Caco-2 (cell line): Measurements from ENCODE around the gene BCR. TPM values are rescaled to one million over a fixed set of nuclear protein-coding genes. Genes with fewer than 3 reads are reported as not detected.

Experiments
- BruUV-seq: library from RNA; stranded (reverse); fragments of 400-500 nt; replicated peaks from 2 replicates; lab custom pipeline; 2021; lab: Mats Ljungman, UMichigan
- CTCF ChIA-PET: fragments of 300-600 bp; sonication (Branson Sonifier 250); formaldehyde crosslinking; loops from one replicate; lab custom pipeline; 2022; ENCODE audit warnings: antibody characterized with exemption; lab: Charles Lee
- POLR2A ChIA-PET: fragments of 300-600 bp; sonication (Branson Sonifier 250); formaldehyde crosslinking; loops from one replicate; lab custom pipeline; 2022; ENCODE audit warnings: antibody characterized with exemption; lab: Charles Lee
- DNase-seq, 2 experiments: peaks; one replicate each; pipeline versions ENCODE4 v3.0.0 to v3.0.0-alpha.2; 2020 to 2022
- H3K27me3 ChIP-seq: replicated peaks from 2 replicates; pipeline ENCODE4 v1.6.0; 2011; ENCODE audit warnings: low read length; ENCODE audit not compliant: control insufficient read depth, insufficient read depth
- H3K36me3 ChIP-seq: 2 replicates; pipeline ENCODE4 v1.5.1; 2011; ENCODE audit warnings: low read length; ENCODE audit not compliant: control insufficient read depth, insufficient read depth
- H3K4me1 ChIP-seq: fragments of 250-450 bp; sonication (Bioruptor Pico); 2 replicates; pipeline ENCODE4 v1.5.1; 2020; ENCODE audit warnings: mild to moderate bottlenecking
- H3K4me3 ChIP-seq: 2 replicates; pipeline ENCODE4 v1.5.1; 2011; ENCODE audit warnings: low read depth, mild to moderate bottlenecking, control low read depth, low read length
- H3K9me3 ChIP-seq: fragments of 250-450 bp; sonication (Bioruptor Pico); 2 replicates; pipeline ENCODE4 v1.5.1; 2020; ENCODE audit warnings: mild to moderate bottlenecking, moderate library complexity
- H3K27ac Mint-ChIP-seq: one replicate; pipeline ENCODE4 v1.8.0; 2022; ENCODE audit warnings: mixed read lengths; ENCODE audit not compliant: unreplicated experiment
- H3K27me3 Mint-ChIP-seq: one replicate; pipeline ENCODE4 v1.8.0; 2022; ENCODE audit warnings: mixed read lengths; ENCODE audit not compliant: insufficient read depth, unreplicated experiment
- H3K36me3 Mint-ChIP-seq: one replicate; pipeline ENCODE4 v1.8.0; 2022; ENCODE audit warnings: mild to moderate bottlenecking, mixed read lengths; ENCODE audit not compliant: insufficient read depth, unreplicated experiment
- H3K4me1 Mint-ChIP-seq: one replicate; pipeline ENCODE4 v1.8.0; 2022; ENCODE audit warnings: low read depth, mixed read lengths; ENCODE audit not compliant: unreplicated experiment
- H3K4me3 Mint-ChIP-seq: one replicate; pipeline ENCODE4 v1.8.0; 2022; ENCODE audit warnings: mild to moderate bottlenecking, moderate library complexity, mixed read lengths; ENCODE audit not compliant: unreplicated experiment
- H3K9me3 Mint-ChIP-seq: one replicate; pipeline ENCODE4 v1.8.0; 2022; ENCODE audit warnings: mixed read lengths; ENCODE audit not compliant: unreplicated experiment
- CTCF ChIP-seq, 2 experiments: fragments of 200-600 bp in 1 of 2; IDR thresholded peaks; 1 replicate in 1 of 2; 2 replicates in 1 of 2; pipeline versions ENCODE4 v1.5.1 to v1.8.0; 2011 to 2022; ENCODE audit warnings: antibody characterized with exemption in 1 of 2, control low read depth in 1 of 2, inconsistent platforms in 1 of 2, low read depth in 1 of 2, low read length in 1 of 2, mild to moderate bottlenecking in 1 of 2, moderate library complexity in 1 of 2; ENCODE audit not compliant: insufficient read depth in 1 of 2, severe bottlenecking in 1 of 2, unreplicated experiment in 1 of 2
- intact Hi-C: fragments of 100-400 bp; cut with micrococcal nuclease; formaldehyde crosslinking; loops from one replicate; pipeline ENCODE4 v1.10.0; 2022; ENCODE audit not compliant: unreplicated experiment
- total RNA-seq: library from RNA; stranded (reverse); gene quantifications from 2 replicates; pipeline ENCODE4 v1.2.3, GENCODE V29; 2022

Gene BCR
- total RNA-seq, 1 experiment from 2014 or later: 87.4 TPM

GRCh38 chr22:23243859-23244689 is 63.8 kb downstream of the BCR start:
- Mint-ChIP-seq H3K36me3 (peaks cover 52% of the 10 kb centered on the region), H3K27ac (peak overlapping the region; percentile 94), H3K9me3 (no peaks in the 10 kb centered on the region), H3K4me1 (peaks cover 58% of the 10 kb centered on the region), H3K27me3 (no peaks in the 10 kb centered on the region), H3K4me3 (peak overlapping the region; percentile 69)
- peaks cover 3% of the 10 kb centered on the region; the same call in 1 of the 2 replicates for H3K36me3 ChIP-seq
- no TSS peak for BruUV-seq
- peaks cover 69% of the 10 kb centered on the region for H3K4me1 ChIP-seq
- TF ChIP-seq CTCF (IDR thresholded peaks at IDR 0.05; ENCODE audit: insufficient read depth in 1 of 2, low read depth in 1 of 2, low read length in 1 of 2, severe bottlenecking in 1 of 2, unreplicated experiment in 1 of 2): no peak
- H3K9me3 ChIP-seq: no peaks in the 10 kb centered on the region
- no peak for DNase-seq
- H3K27me3 ChIP-seq: no peaks in the 10 kb centered on the region
- intact Hi-C loops: no loop called here
- CTCF ChIA-PET: interaction anchor here (0.9 to 1.3 kb wide), 4 partner anchors 38 to 97 kb away, joined by 3 to 10 read pairs (median 4); partner anchors contain the start of gene BCR
- no peak overlapping the region for H3K4me3 ChIP-seq
- POLR2A ChIA-PET: interaction anchor here (1.5 kb wide), 1 partner anchor 64 kb away, joined by 4 read pairs; the partner anchor contains the start of gene BCR

GRCh38 chr22:23244690-23245044 is 64.4 kb downstream of the BCR start:
- no peak for TF ChIP-seq CTCF (IDR thresholded peaks at IDR 0.05; ENCODE audit: insufficient read depth in 1 of 2, low read depth in 1 of 2, low read length in 1 of 2, severe bottlenecking in 1 of 2, unreplicated experiment in 1 of 2)
- intact Hi-C loops: no loop called here
- no peaks in the 10 kb centered on the region for H3K36me3 ChIP-seq
- no peak for DNase-seq
- peak overlapping the region; percentile 61 for H3K4me3 Mint-ChIP-seq
- BruUV-seq: no TSS peak
- no peak overlapping the region for H3K4me3 ChIP-seq
- no peaks in the 10 kb centered on the region for H3K9me3 Mint-ChIP-seq
- CTCF ChIA-PET: interaction anchor here (1.0 to 1.3 kb wide), 2 partner anchors 37 to 64 kb away, joined by 5 to 10 read pairs; partner anchors contain the start of gene BCR
- H3K4me1 ChIP-seq: peaks cover 72% of the 10 kb centered on the region
- POLR2A ChIA-PET: no interaction called here
- H3K9me3 ChIP-seq: no peaks in the 10 kb centered on the region
- H3K27me3 Mint-ChIP-seq: no peaks in the 10 kb centered on the region
- no peaks in the 10 kb centered on the region for H3K27me3 ChIP-seq
- H3K27ac Mint-ChIP-seq: peak overlapping the region; percentile 94
- peaks cover 46% of the 10 kb centered on the region for H3K36me3 Mint-ChIP-seq
- H3K4me1 Mint-ChIP-seq: peaks cover 62% of the 10 kb centered on the region

- Histone ChIP-seq H3K4me1 (peaks cover 73% of the 10 kb centered on the region), H3K36me3 (no peaks in the 10 kb centered on the region), H3K9me3 (no peaks in the 10 kb centered on the region), H3K27me3 (no peaks in the 10 kb centered on the region), H3K4me3 (no peak overlapping the region)
- no peaks in the 10 kb centered on the region for H3K9me3 Mint-ChIP-seq
- H3K36me3 Mint-ChIP-seq: peaks cover 42% of the 10 kb centered on the region
- H3K27ac Mint-ChIP-seq: peak overlapping the region; percentile 94
- no peak for TF ChIP-seq CTCF (IDR thresholded peaks at IDR 0.05; ENCODE audit: insufficient read depth in 1 of 2, low read depth in 1 of 2, low read length in 1 of 2, severe bottlenecking in 1 of 2, unreplicated experiment in 1 of 2)
- H3K27me3 Mint-ChIP-seq: no peaks in the 10 kb centered on the region
- CTCF ChIA-PET: interaction anchor here (1.0 to 1.3 kb wide), 2 partner anchors 37 to 65 kb away, joined by 5 to 10 read pairs; partner anchors contain the start of gene BCR
- peaks cover 67% of the 10 kb centered on the region for H3K4me1 Mint-ChIP-seq
- intact Hi-C loops: no loop called here
- POLR2A ChIA-PET: no interaction called here
- peak overlapping the region; percentile 61 for H3K4me3 Mint-ChIP-seq
- DNase-seq: peak; percentile 61 to 75
- no TSS peak for BruUV-seq
Observed at GRCh38 chr22:23245045-23245798, 64.9 kb downstream of the BCR start.
